ENCODE data around the gene STEEP1.
"Not testable (repeated sequence)": the region's sequence is repeated elsewhere in the genome, so short reads cannot be mapped to it uniquely, and the experiment has no call there.

Gene STEEP1

DNA sequence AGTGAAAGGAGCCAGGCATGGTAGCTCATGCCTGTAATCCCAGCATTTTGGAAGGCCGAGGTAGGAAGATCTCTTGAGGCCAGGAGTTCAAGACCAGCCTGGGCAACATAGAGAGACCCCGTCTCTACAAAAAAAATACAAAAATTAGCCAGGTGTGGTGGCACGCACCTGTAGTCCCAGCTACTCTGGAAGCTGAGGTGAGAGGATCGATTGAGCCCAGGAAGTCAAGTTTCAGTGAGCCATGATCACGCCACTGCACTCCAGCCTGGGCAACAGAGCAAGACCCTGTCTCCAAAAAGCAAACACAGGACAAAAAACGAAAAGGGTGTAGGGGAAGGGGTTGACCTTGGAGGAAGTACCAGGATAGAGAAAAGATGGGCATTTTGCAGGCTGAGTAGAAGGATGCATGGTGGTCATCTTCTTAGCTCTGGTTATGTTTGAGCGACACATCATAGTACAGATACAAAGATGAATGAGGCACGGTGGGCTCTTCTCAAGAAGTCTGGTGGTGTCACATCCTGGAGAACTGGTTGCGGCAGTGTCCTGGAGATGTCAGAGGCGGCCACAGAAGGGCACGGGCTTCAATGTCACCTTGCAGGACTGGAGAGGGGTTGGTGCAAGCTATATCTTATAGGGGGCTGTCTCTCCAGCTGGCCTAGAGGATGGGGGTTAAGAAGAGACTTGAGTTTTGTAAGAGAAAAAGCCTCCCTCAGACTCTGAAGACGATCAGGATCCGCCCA lies 65.0 kb downstream of the STEEP1 start:
- no peak for DNase-seq (ENCODE audit: low read depth, low spot score)
- no peak overlapping the region for H3K4me3 ChIP-seq (ENCODE audit: low read depth, low read length)
- in situ Hi-C loops (cut with HindIII; ENCODE audit: low sequenced_read_pairs), result no loop called here
- TF ChIP-seq, protein P1, sequence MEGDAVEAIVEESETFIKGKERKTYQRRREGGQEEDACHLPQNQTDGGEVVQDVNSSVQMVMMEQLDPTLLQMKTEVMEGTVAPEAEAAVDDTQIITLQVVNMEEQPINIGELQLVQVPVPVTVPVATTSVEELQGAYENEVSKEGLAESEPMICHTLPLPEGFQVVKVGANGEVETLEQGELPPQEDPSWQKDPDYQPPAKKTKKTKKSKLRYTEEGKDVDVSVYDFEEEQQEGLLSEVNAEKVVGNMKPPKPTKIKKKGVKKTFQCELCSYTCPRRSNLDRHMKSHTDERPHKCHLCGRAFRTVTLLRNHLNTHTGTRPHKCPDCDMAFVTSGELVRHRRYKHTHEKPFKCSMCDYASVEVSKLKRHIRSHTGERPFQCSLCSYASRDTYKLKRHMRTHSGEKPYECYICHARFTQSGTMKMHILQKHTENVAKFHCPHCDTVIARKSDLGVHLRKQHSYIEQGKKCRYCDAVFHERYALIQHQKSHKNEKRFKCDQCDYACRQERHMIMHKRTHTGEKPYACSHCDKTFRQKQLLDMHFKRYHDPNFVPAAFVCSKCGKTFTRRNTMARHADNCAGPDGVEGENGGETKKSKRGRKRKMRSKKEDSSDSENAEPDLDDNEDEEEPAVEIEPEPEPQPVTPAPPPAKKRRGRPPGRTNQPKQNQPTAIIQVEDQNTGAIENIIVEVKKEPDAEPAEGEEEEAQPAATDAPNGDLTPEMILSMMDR (IDR thresholded peaks at IDR 0.05; ENCODE audit: low read depth, low read length), result no peak

- TF ChIP-seq, protein P1 (IDR thresholded peaks at IDR 0.05; ENCODE audit: low read depth, low read length), result no peak
Observed at GRCh38 chrX:119497185-119497584, 68.0 kb downstream of the STEEP1 start.

GRCh38 chrX:119495734-119496726 lies 69.2 kb downstream of the STEEP1 start:
- no peak for DNase-seq (ENCODE audit: low read depth, low spot score)
- H3K4me3 ChIP-seq (ENCODE audit: low read depth, low read length), result no peak overlapping the region
- TF ChIP-seq, protein P1 (IDR thresholded peaks at IDR 0.05; ENCODE audit: low read depth, low read length), result no peak
- in situ Hi-C loops (cut with HindIII; ENCODE audit: low sequenced_read_pairs), result no loop called here

More at GRCh38 chrX:119497185-119497584, 68.0 kb downstream of the STEEP1 start:
- in situ Hi-C loops (cut with HindIII; ENCODE audit: low sequenced_read_pairs), result no loop called here
- no peak overlapping the region for H3K4me3 ChIP-seq (ENCODE audit: low read depth, low read length)
- no peak for DNase-seq (ENCODE audit: low read depth, low spot score)

GRCh38 chrX:119493851-119494495 lies 71.2 kb downstream of the STEEP1 start:
- DNase-seq (ENCODE audit: low read depth, low spot score); H3K4me3 ChIP-seq (ENCODE audit: low read depth, low read length); in situ Hi-C loops (cut with HindIII; ENCODE audit: low sequenced_read_pairs): not testable (repeated sequence)

- H3K4me3 ChIP-seq (ENCODE audit: low read depth, low read length), result no peak overlapping the region
- DNase-seq (ENCODE audit: low read depth, low spot score), result no peak
- TF ChIP-seq, protein P1 (IDR thresholded peaks at IDR 0.05; ENCODE audit: low read depth, low read length), result no peak
- in situ Hi-C loops (cut with HindIII; ENCODE audit: low sequenced_read_pairs), result no loop called here
Observed at GRCh38 chrX:119492463-119492862, 72.7 kb downstream of the STEEP1 start.

GRCh38 chrX:119489212-119490074 lies 75.8 kb downstream of the STEEP1 start:
- DNase-seq (ENCODE audit: low read depth, low spot score), result no peak
- in situ Hi-C loops (cut with HindIII; ENCODE audit: low sequenced_read_pairs), result no loop called here
- TF ChIP-seq, protein P1 (IDR thresholded peaks at IDR 0.05; ENCODE audit: low read depth, low read length), result no peak
- H3K4me3 ChIP-seq (ENCODE audit: low read depth, low read length), result no peak overlapping the region
